GM19452 (cell line): ENCODE results near the gene PKN2.
"Not testable (repeated sequence)": the region's sequence is repeated elsewhere in the genome, so short reads cannot be mapped to it uniquely, and the experiment has no call there.

Source experiments
- ATAC-seq: cut with Tn5 transposase; IDR thresholded peaks from one replicate; pipeline ENCODE4 v1.9.1; 2021; ENCODE audit not compliant: unreplicated experiment

The PKN2 gene

DNA sequence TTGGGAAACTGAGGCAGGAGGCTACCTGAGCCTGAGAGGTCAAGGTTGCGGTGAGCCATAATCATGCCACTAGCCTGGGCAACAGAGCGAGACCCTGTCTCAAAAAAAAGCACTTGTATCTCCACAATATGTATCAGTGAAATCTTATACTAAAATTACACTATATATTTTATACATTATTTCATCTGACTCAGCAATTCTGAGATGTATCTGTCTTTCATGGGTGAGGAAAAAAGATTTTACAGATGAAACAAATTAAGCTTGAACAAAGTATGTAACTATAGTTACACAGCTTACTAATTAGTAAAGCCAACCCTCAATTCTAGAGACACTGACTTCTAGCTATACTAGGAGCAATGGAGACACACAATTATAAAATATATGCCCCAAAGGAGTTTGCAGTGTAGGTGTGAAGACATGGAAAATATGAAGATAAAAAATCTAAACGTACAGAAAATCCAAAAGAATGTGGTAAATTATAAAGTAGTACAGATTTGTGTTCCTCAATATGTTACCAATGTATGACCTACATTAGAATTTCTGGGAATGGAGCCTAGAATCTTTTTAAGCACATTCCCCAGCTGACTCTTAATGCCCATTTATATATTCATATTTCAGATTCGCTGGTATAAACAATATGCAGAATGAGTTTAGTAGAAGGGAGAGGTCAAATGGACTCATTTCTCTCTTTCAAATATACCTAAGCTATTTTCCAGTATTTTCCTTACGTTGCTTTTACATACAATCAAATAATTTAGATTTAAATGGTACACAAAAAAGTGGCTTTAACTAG is 192.7 kb downstream of the PKN2 start:
- ATAC-seq = no peak

DNA sequence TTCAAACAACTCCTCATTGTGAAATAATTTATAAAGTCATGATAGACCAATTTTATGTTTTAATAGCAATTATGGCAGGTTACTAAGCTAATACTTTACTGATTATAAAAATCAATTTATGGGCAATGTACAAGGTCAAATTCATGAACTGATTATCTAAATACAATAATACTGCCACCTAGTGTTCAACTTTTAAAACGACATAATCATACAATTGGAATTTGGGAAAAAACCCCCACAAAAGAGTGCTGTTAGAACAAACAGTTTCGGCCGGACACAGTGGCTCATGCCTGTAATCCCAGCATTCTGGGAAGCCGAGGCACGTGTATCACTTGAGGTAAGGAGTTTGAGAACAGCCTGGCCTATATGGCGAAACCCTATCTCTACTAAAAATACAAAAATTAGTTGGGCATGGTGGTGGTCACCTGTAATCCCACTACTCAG is 193.3 kb downstream of the PKN2 start:
- ATAC-seq = no peak

DNA sequence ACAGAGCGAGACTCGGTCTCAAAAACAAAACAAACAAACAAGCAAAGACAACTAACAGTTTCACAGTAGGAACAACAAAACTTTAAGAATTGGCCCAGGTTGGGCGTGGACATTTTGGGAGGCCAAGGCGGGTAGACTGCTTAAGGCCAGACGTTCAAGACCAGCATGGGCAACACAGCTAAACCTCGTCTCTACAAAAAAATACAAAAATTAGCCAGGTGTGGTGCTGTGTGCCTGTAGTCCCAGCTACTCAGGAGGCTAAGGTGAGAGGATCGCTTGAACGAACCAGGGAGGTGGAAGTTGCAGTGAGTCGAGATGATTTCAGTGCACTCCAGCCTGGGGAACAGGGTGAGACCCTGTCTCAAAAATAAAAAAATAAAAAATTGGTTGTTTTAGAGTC is 193.8 kb downstream of the PKN2 start:
- no peak for ATAC-seq

- ATAC-seq = no peak
These were observed 194.7 kb downstream of the PKN2 start for GRCh38 chr1:88878731-88879130.

DNA sequence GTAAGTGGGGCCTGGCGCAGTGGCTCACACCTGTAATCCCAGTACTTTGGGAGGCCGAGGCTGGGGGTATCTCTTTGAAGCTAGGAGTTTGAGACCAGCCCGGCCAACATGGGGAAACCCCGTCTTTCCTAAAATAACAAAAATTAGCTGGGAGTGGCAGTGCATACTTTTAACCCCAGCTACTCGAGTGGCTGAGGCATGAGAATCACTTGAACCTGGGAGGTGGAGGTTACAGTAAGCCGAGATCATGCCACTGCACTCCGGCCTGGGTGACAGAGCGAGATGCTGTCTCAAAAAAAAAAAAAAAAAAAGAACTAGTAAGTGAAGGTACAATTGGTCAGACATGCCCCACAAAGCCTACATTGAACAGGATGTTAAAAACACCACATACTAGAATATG is 196.6 kb downstream of the PKN2 start:
- ATAC-seq = not testable (repeated sequence)

DNA sequence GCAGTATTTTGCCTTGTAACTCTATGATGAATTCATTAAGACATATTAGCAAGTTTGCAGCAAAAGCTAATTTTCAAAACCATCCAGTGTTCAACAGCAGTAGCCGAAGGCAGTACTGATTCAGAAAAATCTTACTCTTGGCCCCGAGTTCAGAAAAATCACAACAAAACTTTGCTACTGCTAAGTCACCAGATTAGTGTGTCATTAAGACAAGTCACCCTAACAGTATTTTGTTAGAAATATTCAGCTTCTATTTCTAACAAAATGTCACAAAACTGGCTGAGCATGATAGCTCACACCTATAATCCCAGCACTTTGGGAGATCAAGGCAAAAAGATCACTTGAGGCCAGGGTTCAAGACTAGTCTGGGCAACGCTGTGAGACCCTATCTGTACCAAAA is 199.1 kb downstream of the PKN2 start:
- ATAC-seq = no peak
